SKM-1 (cell line): ENCODE data around the gene PRKCE.

Experiments used
- DNase-seq: peaks from one replicate; lab custom pipeline; 2025; ENCODE audit not compliant: unreplicated experiment; lab: John Stamatoyannopoulos, UW

The PRKCE gene

DNA sequence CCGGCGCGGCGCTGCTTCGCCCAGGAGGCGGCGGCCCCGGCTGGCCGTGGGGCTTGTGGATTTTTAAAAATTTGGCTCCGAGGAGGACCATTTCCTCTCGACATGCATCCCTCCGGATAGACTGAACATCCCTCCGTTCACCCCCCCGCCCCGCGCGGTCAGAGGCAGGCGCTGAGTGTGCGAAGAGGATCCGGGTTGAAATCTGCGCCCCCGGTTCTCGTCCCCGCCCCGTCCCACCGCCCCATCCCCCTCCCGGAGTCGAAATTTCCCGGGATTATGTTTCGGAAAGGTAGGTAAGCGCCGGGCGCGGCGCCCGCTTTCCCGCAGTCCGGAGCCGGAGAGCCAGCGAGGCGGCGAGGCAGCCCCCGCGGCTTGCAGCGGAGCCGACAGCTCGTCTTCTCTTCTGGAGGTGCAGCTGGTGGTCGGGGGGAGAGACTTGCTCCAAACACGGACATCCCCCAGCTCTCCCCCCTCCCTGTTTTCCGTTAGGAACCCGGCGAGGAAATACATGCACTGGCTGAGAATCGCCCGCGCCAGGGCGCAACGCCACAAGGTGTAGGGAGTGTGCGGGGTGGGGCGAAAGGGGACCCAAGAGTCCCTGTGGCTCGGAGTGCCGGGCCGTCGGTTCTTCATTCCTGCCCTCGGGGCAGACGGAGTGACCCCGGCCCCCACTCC, at the start of gene PRKCE:
Gene PRKCE (plus strand): TSS at position 261 of the 675 bp plus-strand sequence.
- peak; percentile 9 for DNase-seq

GRCh38 chr2:45602624-45603023, 48.9 kb upstream of the PRKCE start:
- DNase-seq: no peak

- no peak for DNase-seq
These were observed 46.4 kb upstream of the PRKCE start for GRCh38 chr2:45605116-45605515.

DNA sequence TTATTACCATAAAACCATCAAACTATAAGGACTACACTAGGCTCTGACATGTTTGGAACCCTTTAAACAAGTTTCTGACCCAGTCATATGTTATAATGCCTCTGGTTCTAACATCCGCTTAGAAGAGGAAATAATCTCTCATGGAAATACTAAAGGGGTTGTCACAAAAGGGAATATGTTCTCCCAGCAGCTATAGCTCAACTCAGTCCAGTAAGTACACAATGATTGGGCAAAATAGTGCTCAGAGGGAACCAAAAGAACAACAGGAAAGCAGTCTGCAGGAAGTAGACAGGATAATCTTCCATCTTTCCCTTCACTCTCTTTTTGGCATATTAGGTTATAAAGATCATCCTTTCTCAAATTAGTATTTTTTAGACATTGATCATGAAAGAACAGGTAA, 44.7 kb upstream of the PRKCE start:
- DNase-seq: no peak

- DNase-seq: no peak
These were observed 43.8 kb upstream of the PRKCE start for GRCh38 chr2:45607701-45608100.

DNA sequence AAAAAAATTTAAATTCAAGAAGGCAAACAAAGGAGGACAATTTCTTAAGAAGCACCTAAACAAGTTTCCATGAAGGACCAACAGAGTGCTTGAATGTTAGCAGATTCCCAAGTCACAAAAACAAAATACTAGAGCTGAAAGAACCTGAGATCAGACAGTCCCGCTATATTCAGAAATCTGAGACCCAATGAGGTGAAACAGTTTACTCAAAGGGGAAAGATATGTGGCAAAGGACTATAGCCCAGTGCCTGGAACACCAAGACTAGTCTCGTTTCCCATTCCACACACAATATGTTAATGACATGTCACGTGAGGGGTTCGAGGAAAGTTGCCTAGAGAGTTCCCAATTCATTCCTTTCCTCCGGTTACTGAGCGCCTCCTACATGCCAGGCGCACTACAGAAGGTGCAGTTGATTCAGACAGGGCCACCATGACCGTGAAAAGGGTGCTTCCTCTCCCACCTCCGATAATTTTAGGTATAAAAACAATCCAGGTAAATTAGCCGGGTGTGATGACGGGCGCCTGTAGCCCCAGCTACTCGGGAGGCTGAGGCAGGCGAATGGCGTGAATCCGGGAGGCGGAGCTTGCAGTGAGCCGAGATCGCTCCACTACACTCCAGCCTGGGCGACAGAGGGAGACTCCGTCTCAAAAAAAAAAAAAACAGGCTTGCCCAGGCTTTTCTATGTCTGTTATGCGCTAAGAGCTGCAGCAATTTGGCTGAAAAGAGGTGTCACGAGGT, 41.0 kb upstream of the PRKCE start:
- peak; percentile 48 for DNase-seq

- peak; percentile 89 for DNase-seq
These were observed 40.2 kb upstream of the PRKCE start, which contains the start of gene SRBD1 for GRCh38 chr2:45611020-45611859. Gene SRBD1 (minus strand): TSS chr2:45611267. CDS start chr2:45605441, 5,826 bp downstream.

- no peak for DNase-seq
These were observed 39.2 kb upstream of the PRKCE start for GRCh38 chr2:45612285-45612684.

DNA sequence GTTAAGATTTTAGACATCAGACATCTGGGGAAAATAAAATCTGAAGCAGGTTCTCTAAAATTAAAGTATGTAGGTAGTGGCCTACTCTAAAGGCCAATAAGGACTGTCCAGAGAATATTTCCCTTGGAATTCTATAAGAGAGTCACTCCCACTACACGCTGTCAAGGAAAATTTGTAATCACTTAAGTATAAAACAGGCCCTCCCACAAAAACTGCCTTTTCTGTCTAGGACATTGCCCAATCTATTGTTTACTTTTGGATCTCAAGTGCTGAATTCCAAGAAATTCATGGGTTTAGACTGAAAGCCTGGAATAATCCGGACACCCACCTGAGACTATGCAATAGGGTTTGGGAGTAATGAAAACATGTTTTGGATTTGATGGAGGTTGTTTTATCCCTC, 38.7 kb upstream of the PRKCE start:
- no peak for DNase-seq

- no peak for DNase-seq
These were observed 37.1 kb upstream of the PRKCE start for GRCh38 chr2:45614330-45614729.

DNA sequence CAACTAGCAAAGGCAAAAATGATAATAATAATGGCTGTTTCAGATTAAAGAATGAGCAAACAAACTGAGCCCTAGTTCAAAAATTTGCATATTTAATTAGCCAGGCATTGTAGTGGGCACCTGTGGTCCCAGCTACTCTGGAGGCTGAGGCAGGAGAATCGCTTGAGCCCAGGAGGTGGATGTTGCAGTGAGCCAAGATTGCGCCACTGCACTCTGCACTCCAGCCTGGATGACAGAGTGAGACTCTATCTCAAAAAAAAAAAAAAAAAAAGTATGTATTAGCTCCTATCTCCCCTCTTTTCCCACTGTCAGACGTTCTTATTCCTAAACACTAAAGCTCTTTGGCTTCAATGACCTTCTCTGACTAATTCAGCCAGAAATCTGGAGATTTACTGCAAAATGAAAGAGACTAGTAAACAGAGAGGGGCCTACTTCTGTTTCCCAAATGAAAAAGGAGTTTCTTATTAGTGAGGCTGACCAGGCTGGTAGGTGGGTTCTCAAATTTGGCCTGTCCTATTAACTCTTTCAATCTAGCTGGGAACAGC, 36.5 kb upstream of the PRKCE start:
- no peak for DNase-seq

DNA sequence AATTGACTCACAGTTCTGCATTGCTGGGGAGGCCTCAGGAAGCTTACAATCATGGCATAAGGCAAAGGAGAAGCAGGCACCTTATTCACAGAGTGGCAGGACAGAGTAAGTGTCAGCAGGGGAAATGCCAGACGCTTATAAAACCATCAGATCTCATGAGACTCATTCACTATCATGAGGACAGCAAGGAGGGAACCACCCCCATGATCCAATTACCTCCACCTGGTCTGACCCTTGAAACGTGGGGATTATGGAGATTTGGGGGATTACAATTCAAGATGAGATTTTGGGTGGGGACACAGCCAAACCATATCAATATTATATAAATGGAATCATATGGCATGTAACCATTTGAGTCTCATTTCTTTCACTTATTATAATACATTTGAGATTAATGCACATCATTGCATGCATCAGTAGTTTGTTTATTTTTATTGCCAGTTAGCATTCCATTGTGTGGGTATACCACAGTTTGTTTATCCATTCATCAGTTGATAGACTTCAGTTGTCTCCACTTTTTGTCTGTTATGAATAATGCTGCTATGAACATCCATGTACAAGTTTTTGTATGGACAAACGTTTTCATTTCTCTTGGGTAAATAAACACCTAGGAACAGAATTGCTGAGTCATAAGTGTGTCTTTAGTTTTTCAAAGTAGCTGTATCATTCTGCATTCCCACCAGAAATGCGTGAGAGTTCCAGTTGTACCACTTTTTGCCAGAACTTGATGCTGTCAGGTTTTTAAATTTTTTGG, 34.6 kb upstream of the PRKCE start:
- DNase-seq: no peak

DNA sequence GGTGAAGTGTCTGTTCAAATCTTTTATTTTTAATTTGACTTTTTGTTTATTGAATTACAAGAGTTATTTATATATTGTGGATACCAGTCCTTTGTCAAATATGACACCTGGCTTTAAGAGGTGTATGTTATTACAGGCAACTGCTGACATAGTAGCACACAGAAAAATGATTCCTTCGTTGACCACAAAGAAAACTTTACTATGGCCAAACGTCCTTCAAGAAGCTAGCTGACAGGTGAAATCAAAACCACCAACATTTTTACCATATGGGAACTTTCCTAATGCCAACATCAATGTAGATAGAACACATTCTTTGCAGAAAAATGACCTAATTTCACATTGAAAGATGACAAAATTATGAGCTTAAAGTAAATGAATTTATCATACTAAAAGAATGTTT, 34.0 kb upstream of the PRKCE start:
- DNase-seq: no peak

DNA sequence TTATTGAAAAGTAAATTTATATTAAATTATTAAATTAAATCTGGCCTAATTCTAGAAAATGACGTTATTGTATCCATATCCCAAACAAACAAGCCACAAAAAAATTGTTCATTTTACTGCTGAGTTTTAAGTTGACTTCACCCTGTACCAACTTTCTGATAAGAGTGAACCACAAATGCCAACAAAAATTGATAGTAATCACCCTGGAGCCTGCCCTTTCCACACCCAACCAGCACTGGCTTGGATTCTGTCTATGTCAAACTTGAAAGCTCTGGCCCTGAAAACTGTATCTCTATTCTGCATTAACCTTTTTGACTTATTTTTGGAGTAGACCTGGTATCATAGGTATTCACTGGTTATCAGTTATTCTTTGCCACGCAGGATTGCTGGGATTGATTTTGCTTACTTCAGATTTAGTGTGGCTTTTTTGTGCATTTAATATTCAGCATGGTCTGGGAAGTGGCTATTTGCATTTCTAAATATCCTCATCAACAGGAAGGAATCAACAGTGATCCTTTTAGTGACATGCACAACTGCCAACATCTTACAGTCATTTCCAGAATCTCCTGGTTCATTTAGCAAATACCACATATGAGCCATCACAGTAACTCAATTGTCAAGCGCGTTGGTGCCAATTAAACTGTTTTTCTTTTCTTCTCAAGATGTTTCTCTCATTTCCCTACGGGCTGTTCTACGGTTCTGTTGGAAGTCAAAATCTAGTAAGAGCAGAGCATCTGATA, 29.0 kb upstream of the PRKCE start:
- DNase-seq: no peak

DNA sequence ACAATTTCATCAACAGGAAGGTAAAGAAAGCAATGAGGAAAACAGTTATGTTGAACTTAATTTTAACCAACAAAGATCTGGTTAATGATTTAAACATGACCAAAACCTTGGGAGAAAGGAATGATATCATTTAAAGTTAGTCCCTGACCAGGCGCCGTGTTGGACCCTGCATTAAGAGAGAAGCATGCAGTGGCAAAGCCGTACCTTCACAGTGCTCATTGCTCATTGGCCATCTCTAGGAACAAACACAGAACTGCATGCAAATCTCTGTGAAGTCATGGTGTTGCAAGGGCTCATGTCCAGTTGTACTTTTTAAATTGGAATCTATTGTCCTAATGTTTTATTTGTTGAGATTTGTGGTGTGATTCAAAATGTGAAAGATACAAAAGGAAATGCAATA, 28.4 kb upstream of the PRKCE start:
- DNase-seq: no peak

DNA sequence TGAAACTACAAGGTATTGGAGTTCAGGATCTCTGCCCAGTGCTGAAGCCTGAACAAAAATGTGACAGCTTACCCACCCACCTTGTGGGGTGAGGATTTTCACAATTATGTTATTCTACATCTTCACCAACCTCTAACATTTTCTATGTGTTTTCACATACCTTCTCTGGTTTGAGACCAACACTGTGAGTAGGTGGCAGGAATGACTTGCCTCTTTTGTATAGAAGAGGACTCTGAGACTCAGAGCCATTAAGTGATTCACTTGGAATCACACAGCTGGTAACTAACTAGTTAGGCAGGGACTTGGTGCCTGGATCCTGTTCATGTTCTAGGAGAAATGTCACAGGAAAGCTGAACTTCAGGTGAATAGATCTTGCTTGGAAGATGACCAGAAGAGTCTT, 25.7 kb upstream of the PRKCE start:
- no peak for DNase-seq

GRCh38 chr2:45626387-45627221, 24.9 kb upstream of the PRKCE start:
- DNase-seq: peak; percentile 5

DNA sequence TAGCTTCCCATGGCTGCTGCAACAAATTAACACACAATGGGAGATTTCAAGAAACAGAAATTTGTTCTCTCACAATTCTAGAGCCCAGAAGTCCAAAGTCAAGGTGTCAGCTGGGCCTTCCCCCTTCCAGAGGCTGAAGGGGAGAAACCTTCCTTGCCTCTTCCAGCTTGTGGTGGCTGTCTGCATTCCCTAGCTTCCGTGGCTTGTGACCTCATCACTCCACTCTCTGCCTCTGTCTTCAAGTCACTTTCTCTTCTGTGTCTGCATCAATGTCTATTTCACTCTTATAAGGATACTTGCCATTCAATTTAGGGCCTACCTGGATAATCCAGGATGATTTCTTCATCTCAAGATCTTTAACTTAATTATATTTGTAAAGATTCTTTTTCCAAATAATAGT, 23.6 kb upstream of the PRKCE start:
- no peak for DNase-seq

- DNase-seq: no peak
These were observed 21.5 kb upstream of the PRKCE start for GRCh38 chr2:45629971-45630370.
